ENCODE measurements around the gene SPECC1L.

DNA sequence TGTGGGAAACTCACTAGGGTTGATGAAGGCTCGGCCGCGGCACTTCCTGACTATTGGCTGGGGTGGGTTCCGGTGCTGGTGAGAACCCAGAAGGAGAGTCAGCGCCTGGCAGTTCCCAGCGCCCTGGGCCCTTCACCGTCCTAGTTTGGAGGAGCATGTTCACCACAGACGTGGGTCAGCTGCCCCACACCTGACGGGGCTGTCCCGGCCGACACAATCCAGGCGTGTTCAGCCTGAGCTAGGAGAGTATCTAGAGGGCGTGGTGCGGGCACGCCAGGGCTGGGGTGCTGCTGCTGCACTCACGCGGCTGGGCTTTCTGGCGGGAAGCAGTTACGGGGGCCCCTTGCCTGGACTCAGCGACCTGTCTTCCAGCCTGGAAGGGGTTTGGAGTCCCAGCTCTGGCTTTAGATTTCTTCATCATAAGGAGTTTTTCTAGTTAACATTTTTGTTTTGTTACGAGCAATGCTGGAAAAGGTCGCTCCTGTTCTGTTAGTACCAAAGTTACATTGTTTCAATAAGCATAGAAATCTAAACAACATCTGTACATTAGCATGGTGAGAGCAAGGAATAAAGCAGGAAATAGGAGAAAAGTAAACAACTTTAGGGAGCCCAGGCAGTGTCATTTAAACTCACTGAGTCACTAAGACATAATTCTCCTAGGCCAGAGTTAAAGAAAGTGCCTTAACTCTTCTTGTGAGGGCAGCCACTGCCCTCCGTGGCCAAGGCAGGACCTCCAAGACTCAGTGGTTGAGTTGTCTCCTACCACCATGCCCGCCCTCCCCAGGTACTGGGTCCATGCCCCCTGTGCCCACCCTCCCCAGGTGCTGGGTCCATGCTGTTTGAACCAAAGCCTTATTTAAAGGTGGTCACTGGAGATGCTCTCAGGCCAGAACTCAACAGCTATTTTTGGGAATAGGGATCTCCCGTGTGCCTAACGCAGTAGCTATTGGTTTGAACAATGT is 144.6 kb downstream of the SPECC1L start:
- no peak for TF ChIP-seq EZH2 (IDR thresholded peaks at IDR 0.05)
- TF ChIP-seq POLR2AphosphoS5 (IDR thresholded peaks at IDR 0.05; ENCODE audit: borderline replicate concordance, low read depth, low read length), result no peak
- TF ChIP-seq FOXP2 (optimal IDR thresholded peaks at IDR 0.05; ENCODE audit: control extremely low read depth, extremely low read length, insufficient read depth), result no peak
